SK-N-SH (cell line): ENCODE measurements around the gene OR51A2. TPM values are rescaled to one million over a fixed set of nuclear protein-coding genes. Genes with fewer than 3 reads are reported as not detected.

Experiments
- CTCF ChIA-PET: fragments of 300-600, 350-600 bp; formaldehyde crosslinking; extraction: SDS; loops from one replicate; lab custom pipeline; 2021; lab: Yijun Ruan, JAX
- POLR2A ChIA-PET: fragments of 350-600 bp; sonication (Branson Sonifier 250); formaldehyde crosslinking; extraction: SDS; loops from one replicate; lab custom pipeline; 2020; ENCODE audit warnings: antibody characterized with exemption, inconsistent platforms; lab: Yijun Ruan, JAX
- DNase-seq: peaks from one replicate; pipeline ENCODE4 v3.0.0; 2012
- H2AFZ ChIP-seq: fragments of 200-600 bp; sonication (generic); 2 replicates; pipeline ENCODE4 v1.8.1; 2016; ENCODE audit warnings: antibody characterized with exemption, mild to moderate bottlenecking, low read depth
- H3F3A ChIP-seq: fragments of 200-600 bp; sonication (generic); replicated peaks from 2 replicates; pipeline ENCODE3; 2016; ENCODE audit warnings: antibody characterized with exemption, mild to moderate bottlenecking; ENCODE audit not compliant: insufficient read depth
- H3K27ac ChIP-seq, 2 experiments: fragments of 200-500 bp in 1 of 2; fragments of 200-600 bp in 1 of 2; sonication (Bioruptor generic) in 1 of 2; sonication (generic), shearing (Covaris generic) in 1 of 2; 2 replicates each; pipeline versions ENCODE4 v1.5.1 to v1.6.1; 2014 to 2016; ENCODE audit warnings: low read depth in 2 of 2, inconsistent platforms in 1 of 2, low read length in 1 of 2, mild to moderate bottlenecking in 1 of 2, mixed read lengths in 1 of 2
- H3K27me3 ChIP-seq: fragments of 200-600 bp; sonication (generic), shearing (Covaris generic); 2 replicates; pipeline ENCODE4 v1.6.1; 2016; ENCODE audit warnings: mixed run types; ENCODE audit not compliant: insufficient read depth
- H3K36me3 ChIP-seq, 2 experiments: fragments of 200-500 bp in 1 of 2; fragments of 200-600 bp in 1 of 2; sonication (Bioruptor generic) in 1 of 2; sonication (generic) in 1 of 2; replicated peaks in 1 of 2; 2 replicates each; pipeline versions ENCODE3 to v1.5.1; 2014 to 2016; ENCODE audit warnings: low read length in 1 of 2, mild to moderate bottlenecking in 1 of 2; ENCODE audit not compliant: insufficient read depth in 2 of 2, control insufficient read depth in 1 of 2
- H3K4me1 ChIP-seq, 2 experiments: fragments of 200-500 bp in 1 of 2; fragments of 200-600 bp in 1 of 2; sonication (Bioruptor generic) in 1 of 2; sonication (generic), shearing (Covaris generic) in 1 of 2; 2 replicates each; pipeline versions ENCODE4 v1.5.1 to v1.6.1; 2014 to 2016; ENCODE audit warnings: low read depth in 1 of 2, low read length in 1 of 2, mixed run types in 1 of 2; ENCODE audit not compliant: insufficient read depth in 2 of 2, control insufficient read depth in 1 of 2
- H3K4me2 ChIP-seq: fragments of 200-600 bp; sonication (generic), shearing (Covaris generic); 2 replicates; pipeline ENCODE4 v1.6.1; 2017; ENCODE audit warnings: mixed run types
- H3K4me3 ChIP-seq, 2 experiments: fragments of 200-500 bp in 1 of 2; fragments of 200-600 bp in 1 of 2; sonication (Bioruptor generic) in 1 of 2; sonication (generic), shearing (Covaris generic) in 1 of 2; 2 replicates each; pipeline versions ENCODE4 v1.5.1 to v1.8.1; 2014 to 2016; ENCODE audit warnings: low read depth in 2 of 2, inconsistent platforms in 1 of 2, low read length in 1 of 2, mild to moderate bottlenecking in 1 of 2, mixed read lengths in 1 of 2, moderate library complexity in 1 of 2
- H3K79me2 ChIP-seq: fragments of 200-600 bp; sonication (generic); 2 replicates; pipeline ENCODE4 v1.8.1; 2017; ENCODE audit warnings: mild to moderate bottlenecking; ENCODE audit not compliant: insufficient read depth
- H3K9ac ChIP-seq: fragments of 200-600 bp; sonication (generic); 2 replicates; pipeline ENCODE4 v1.6.1; 2017; ENCODE audit warnings: mixed run types
- H3K9me2 ChIP-seq: fragments of 200-600 bp; sonication (generic); 2 replicates; pipeline ENCODE4 v1.6.1; 2017; ENCODE audit warnings: mixed run types
- H3K9me3 ChIP-seq: fragments of 200-600 bp; sonication (generic); 2 replicates; pipeline ENCODE4 v1.6.1; 2017; ENCODE audit warnings: mixed run types, mild to moderate bottlenecking, moderate library complexity
- H4K20me1 ChIP-seq: fragments of 200-600 bp; sonication (generic); 2 replicates; pipeline ENCODE4 v1.6.1; 2017; ENCODE audit warnings: mild to moderate bottlenecking, mixed run types; ENCODE audit not compliant: insufficient read depth
- ELF1 ChIP-seq: IDR thresholded peaks from 2 replicates; pipeline ENCODE4 v1.4.0; 2012
- EP300 ChIP-seq, 2 experiments: IDR thresholded peaks; 2 replicates each; pipeline versions ENCODE4 v1.4.0 to v1.6.1; 2012; ENCODE audit warnings: borderline replicate concordance in 1 of 2, low read depth in 1 of 2, low read length in 1 of 2
- FOXM1 ChIP-seq: IDR thresholded peaks from 2 replicates; pipeline ENCODE4 v1.4.0; 2012; ENCODE audit warnings: low read depth, mild to moderate bottlenecking
- GABPA ChIP-seq: IDR thresholded peaks from 2 replicates; pipeline ENCODE4 v1.4.0; 2012; ENCODE audit warnings: low read depth, mild to moderate bottlenecking
- IRF3 ChIP-seq: fragments of 150-350 bp; IDR thresholded peaks from 2 replicates; pipeline ENCODE4 v1.6.1; 2016; ENCODE audit warnings: mild to moderate bottlenecking, low read depth, low read length
- JUND ChIP-seq: IDR thresholded peaks from 2 replicates; pipeline ENCODE4 v1.4.0; 2012
- MAX ChIP-seq: IDR thresholded peaks from 2 replicates; pipeline ENCODE4 v1.4.0; 2012; ENCODE audit warnings: low read depth
- MXI1 ChIP-seq: IDR thresholded peaks from 2 replicates; pipeline ENCODE4 v1.6.1; 2012; ENCODE audit warnings: mild to moderate bottlenecking, low read depth, low read length, improper control_type of control experiment
- NFIC ChIP-seq: IDR thresholded peaks from 2 replicates; pipeline ENCODE4 v1.4.0; 2012; ENCODE audit warnings: borderline replicate concordance
- NRF1 ChIP-seq: IDR thresholded peaks from 2 replicates; pipeline ENCODE4 v1.6.1; 2012; ENCODE audit warnings: low read depth, mild to moderate bottlenecking, low read length
- PBX3 ChIP-seq: IDR thresholded peaks from 2 replicates; pipeline ENCODE4; 2012
- POLR2AphosphoS5 ChIP-seq: IDR thresholded peaks from 2 replicates; pipeline ENCODE4 v1.6.1; 2012; ENCODE audit warnings: low read depth, low read length
- RAD21 ChIP-seq: IDR thresholded peaks from 2 replicates; pipeline ENCODE4 v1.6.1; 2012; ENCODE audit warnings: mild to moderate bottlenecking, low read length
- TCF12 ChIP-seq: IDR thresholded peaks from 2 replicates; pipeline ENCODE4 v1.4.0; 2012
- YY1 ChIP-seq: IDR thresholded peaks from 2 replicates; pipeline ENCODE4 v1.4.0; 2012; ENCODE audit warnings: low read depth, mild to moderate bottlenecking
- ZBTB33 ChIP-seq: IDR thresholded peaks from 2 replicates; pipeline ENCODE4 v1.4.0; 2012; ENCODE audit warnings: low read depth, borderline replicate concordance
- polyA plus RNA-seq, 3 experiments: library from polyadenylated mRNA; depleted of rRNA; stranded (reverse); fragments of >200 nt; gene quantifications; 2 replicates each; pipeline ENCODE4 v1.2.3, GENCODE V29; 2012
- TF ChIP-seq, protein P1 (sequence below): IDR thresholded peaks from 2 replicates; pipeline ENCODE4 v1.6.1; 2012; ENCODE audit warnings: mild to moderate bottlenecking, low read depth, low read length, moderate library complexity
- TF ChIP-seq, protein P2 (sequence below): IDR thresholded peaks from 2 replicates; pipeline ENCODE4 v1.4.0; 2012; ENCODE audit warnings: low read depth, borderline replicate concordance

Gene OR51A2
- polyA plus RNA-seq, 1 of the 3 experiments (the other 2 are of a cell fraction) = not detected

DNA sequence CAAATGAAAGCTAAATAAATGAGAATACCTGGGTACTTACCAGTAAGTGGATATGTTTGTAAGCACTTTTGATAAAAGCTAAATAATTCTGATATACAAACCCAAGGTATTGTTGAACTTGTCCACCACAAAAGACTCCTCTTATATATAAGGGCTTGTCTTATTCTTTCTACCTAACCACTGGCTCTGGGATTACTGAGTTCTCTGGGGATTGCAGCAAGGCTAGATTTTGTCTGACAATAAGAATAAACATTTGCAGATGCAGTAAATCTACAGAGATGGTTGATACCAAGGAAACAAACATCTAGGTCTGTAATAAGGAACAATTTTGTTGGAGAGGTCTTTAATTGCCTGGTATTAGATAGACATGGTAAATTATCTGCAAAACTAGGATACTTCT is 8.0 kb downstream of the OR51A2 start, which contains the start of gene OR51A4:
Gene OR51A4 (minus strand): TSS at position 101 of the 400 bp plus-strand sequence. CDS start 505 bp downstream, outside the sequence.
- H3K27ac ChIP-seq = no peak within 1 kb of the TSS
- no peak within 1 kb of the TSS for H3K4me3 ChIP-seq
- no peaks in the 10 kb centered on the region for H4K20me1 ChIP-seq
- H3K4me1 ChIP-seq = no peaks in the 10 kb centered on the region
- no peaks in the 10 kb centered on the region for H3F3A ChIP-seq
- H3K79me2 ChIP-seq = no peaks in the 10 kb centered on the region
- no peak within 1 kb of the TSS for H2AFZ ChIP-seq
- POLR2A ChIA-PET = no interaction called here
- no peak for TF ChIP-seq EP300 (IDR thresholded peaks at IDR 0.05; ENCODE audit: borderline replicate concordance in 1 of 2, low read depth in 1 of 2, low read length in 1 of 2)
- TF ChIP-seq FOXM1 = no peak
- no peak for TF ChIP-seq TCF12
- TF ChIP-seq JUND = no peak
- no peak for TF ChIP-seq NFIC
- TF ChIP-seq NRF1 = no peak
- no peak for TF ChIP-seq MXI1
- TF ChIP-seq GABPA = no peak
- TF ChIP-seq, protein P1, sequence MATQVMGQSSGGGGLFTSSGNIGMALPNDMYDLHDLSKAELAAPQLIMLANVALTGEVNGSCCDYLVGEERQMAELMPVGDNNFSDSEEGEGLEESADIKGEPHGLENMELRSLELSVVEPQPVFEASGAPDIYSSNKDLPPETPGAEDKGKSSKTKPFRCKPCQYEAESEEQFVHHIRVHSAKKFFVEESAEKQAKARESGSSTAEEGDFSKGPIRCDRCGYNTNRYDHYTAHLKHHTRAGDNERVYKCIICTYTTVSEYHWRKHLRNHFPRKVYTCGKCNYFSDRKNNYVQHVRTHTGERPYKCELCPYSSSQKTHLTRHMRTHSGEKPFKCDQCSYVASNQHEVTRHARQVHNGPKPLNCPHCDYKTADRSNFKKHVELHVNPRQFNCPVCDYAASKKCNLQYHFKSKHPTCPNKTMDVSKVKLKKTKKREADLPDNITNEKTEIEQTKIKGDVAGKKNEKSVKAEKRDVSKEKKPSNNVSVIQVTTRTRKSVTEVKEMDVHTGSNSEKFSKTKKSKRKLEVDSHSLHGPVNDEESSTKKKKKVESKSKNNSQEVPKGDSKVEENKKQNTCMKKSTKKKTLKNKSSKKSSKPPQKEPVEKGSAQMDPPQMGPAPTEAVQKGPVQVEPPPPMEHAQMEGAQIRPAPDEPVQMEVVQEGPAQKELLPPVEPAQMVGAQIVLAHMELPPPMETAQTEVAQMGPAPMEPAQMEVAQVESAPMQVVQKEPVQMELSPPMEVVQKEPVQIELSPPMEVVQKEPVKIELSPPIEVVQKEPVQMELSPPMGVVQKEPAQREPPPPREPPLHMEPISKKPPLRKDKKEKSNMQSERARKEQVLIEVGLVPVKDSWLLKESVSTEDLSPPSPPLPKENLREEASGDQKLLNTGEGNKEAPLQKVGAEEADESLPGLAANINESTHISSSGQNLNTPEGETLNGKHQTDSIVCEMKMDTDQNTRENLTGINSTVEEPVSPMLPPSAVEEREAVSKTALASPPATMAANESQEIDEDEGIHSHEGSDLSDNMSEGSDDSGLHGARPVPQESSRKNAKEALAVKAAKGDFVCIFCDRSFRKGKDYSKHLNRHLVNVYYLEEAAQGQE = no peak
- no peak for TF ChIP-seq POLR2AphosphoS5
- no peak for TF ChIP-seq MAX
- TF ChIP-seq YY1 = no peak
- no peak for TF ChIP-seq IRF3
- TF ChIP-seq ELF1 = no peak
- no peak for TF ChIP-seq PBX3
- no peak for TF ChIP-seq RAD21
- TF ChIP-seq, protein P2, sequence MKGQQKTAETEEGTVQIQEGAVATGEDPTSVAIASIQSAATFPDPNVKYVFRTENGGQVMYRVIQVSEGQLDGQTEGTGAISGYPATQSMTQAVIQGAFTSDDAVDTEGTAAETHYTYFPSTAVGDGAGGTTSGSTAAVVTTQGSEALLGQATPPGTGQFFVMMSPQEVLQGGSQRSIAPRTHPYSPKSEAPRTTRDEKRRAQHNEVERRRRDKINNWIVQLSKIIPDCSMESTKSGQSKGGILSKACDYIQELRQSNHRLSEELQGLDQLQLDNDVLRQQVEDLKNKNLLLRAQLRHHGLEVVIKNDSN = no peak
- no peak for TF ChIP-seq ZBTB33
- no peaks in the 10 kb centered on the region for H3K36me3 ChIP-seq
- CTCF ChIA-PET = no interaction called here
- no peak for DNase-seq
- no peaks in the 10 kb centered on the region for H3K27me3 ChIP-seq
- no peak within 1 kb of the TSS for H3K4me2 ChIP-seq
- no peaks in the 10 kb centered on the region for H3K9me3 ChIP-seq
- no peaks in the 10 kb centered on the region for H3K9me2 ChIP-seq
- no peak within 1 kb of the TSS for H3K9ac ChIP-seq
